Endometrial microvascular endothelial cells (primary cell): Measurements from ENCODE around the gene DLST. TPM values are rescaled to one million over a fixed set of nuclear protein-coding genes. Genes with fewer than 3 reads are reported as not detected.

Source experiments
- in situ Hi-C: cut with HindIII; loops from 2 replicates; pipeline ENCODE4 v1.10.0; 2017; ENCODE audit warnings: low sequenced_read_pairs, low pct_unique_long_range_greater_than_20kb; ENCODE audit errors: inconsistent ontology term
- total RNA-seq: library from RNA; depleted of rRNA; stranded (reverse); fragments of >200 nt; gene quantifications from one replicate; pipeline ENCODE4 v1.2.3, GENCODE V29; 2015; ENCODE audit errors: inconsistent ontology term

DLST gene
- total RNA-seq, 1 donor from 2014 or later, result 92.1 TPM

DNA sequence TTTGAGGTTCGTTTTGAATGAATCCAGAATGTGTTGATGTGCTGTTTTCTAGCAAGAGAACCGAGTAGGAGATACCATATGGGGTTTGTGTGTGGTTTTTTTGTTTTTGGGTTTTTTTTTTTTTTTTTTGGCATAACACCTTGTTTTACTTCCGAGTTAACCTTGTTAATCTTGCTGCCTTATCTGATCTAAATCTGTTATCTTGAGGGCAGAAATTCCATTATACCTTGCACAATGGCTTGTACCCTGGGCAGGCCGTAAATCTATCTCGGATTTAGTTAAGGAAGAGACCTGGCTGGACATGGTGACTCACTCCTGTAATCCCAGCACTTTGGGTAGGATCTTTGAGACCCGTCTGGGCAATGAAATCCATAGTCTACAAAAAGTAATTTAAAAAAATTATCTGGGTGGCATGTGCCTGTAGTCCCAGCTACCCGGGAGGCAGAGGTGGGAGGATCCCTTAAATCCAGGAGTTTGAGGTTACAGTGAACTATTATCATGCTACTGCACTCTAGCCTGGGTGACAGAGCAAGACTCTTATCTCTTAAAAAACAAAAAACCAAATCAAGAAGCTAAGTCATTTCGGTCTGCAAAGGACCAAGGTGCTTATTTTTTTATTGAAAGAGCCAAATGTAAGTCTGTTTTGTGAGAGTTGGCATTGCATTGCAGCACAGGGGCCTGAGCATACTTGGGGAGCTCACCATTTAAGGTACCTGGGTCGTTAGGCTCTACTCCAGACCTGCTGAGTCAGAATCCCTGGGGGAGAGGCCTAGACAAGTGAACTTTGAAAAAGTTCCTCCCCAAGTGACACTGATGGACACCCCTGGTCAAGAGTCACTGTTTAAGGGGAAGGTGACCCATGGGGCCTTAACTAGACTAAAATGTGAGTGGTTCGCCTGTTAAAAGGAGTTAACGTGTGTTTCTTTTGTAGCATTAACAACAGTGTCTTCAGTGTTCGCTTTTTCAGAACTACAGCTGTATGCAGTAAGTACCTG is 6.7 kb downstream of the DLST start:
- in situ Hi-C loops, result no loop called here

DNA sequence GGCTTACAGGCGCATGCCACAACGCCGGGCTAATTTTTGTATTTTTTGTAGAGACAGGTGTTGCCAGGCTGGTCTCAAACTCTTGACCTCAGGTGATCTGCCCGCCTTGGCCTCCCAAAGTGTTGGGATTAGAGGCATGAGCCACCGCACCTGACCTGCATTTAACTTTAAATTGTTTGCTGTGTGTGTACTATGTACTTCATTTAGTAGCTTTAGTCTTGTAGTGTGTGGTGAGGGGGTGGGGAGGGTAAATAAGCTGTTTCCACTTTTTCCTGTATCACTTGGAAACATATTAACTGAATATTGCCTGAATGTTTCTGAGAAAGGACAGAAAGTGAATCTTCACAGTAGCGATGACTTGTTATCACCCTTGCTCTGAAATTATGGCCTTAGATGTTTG is 8.5 kb downstream of the DLST start:
- in situ Hi-C loops, result no loop called here

DNA sequence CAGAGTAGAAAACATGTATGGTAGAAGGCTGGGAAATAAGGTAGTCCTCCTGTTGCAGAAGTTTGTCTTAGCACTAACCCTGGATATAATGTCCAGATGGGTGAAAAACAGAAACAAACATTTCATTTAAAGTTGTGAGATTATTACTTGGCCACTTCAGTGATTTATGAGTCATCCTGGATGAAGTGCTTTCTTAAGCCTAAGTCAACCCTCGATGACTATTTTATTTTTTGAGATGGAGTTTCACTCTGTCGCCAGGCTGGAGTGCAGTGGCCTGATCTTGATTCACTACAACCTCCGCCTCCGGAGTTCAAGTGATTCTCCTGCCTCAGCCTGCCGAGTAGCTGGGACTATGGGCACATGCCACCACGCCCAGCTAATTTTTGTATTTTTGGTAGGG is 10.2 kb downstream of the DLST start:
- in situ Hi-C loops, result no loop called here

DNA sequence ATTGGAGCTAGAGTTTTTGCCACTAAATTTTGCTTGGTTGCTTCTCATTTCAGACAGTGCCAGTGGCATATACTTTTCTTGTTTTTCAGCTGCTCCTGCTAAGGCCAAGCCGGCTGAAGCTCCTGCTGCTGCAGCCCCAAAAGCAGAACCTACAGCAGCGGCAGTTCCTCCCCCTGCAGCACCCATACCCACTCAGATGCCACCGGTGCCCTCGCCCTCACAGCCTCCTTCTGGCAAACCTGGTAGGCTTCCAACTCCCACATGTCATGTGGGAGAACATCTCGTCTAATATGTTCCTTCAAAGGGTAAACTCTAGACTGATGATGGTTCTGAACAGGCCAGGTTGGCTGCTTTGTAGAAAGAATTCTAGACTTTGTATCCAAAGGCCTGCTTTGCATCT is 11.0 kb downstream of the DLST start:
- in situ Hi-C loops, result no loop called here

DNA sequence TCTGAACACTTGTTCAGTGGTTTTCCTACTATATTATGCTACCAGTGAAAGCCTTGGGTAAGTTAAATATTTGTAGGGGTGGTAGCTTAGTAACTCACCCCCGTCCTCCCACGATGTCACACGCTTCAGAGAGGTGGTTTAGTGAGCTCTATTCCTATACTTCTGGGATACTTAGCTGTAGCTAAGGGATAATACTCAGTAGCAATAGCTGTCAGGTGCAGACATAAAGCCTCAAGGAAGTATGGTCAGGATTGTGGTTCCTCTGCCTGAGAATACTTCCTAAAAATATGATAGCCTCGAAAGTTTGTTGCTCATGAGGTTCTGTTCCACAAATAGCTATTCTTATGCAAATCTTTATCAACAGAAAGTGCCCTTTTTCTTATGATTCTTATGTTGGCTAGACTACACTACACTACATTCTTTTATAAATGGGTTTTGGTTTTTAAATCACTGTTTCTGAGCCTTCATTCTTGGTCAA is 11.9 kb downstream of the DLST start:
- in situ Hi-C loops, result no loop called here

DNA sequence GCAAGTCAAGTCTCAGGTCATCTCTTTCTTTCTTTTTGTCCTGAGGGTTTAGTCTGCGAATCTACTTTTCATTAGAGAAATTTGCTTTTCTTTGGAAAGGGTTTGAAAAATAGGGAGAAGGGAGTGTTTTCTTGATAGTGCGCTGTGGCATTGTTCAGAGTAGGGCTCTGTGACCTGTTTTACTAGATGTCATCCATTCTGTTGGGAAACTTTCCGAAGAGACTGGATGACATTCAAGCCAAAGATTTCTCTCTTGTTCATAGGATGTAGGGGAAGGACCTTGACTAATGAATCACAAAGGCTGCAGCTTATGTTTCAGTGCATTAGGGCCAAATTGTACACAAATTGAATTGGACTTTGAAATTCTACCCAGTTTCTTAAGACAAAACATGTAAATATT is 14.7 kb downstream of the DLST start:
- in situ Hi-C loops, result no loop called here

DNA sequence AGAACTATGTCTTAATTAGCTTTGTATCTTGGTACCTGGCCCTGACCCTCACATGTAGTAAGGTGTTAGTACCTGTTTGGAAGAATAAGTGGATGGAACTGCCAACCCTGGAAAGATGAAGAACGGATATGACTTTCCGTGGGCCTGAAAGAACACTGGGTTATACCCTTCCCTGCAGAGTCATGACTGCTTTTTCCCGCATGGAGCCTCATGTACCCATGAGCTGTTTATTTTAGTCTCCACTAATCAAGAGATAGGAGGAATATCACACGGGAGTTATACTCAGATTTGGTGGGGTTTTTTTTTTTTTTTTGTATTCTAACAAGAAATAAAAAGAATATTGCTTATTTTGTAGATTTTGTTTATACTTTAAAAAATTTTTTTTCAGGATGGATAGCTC is 15.9 kb downstream of the DLST start:
- in situ Hi-C loops, result no loop called here

DNA sequence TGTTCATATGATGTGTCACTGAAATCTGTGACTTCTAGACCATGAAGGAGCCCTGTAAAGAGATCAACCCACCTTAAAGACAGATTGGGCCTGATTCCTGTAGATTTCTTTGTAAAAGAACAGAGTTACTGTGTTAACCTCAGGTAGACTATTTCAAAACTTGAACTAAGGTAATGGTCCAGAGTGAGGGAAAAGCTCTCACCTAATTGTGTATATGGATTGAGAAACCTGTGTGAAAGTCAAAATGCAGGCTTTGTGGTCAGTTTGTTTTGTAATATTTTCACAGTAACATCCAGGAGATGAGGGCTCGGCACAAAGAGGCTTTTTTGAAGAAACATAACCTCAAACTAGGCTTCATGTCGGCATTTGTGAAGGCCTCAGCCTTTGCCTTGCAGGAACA is 16.4 kb downstream of the DLST start:
- in situ Hi-C loops, result no loop called here

DNA sequence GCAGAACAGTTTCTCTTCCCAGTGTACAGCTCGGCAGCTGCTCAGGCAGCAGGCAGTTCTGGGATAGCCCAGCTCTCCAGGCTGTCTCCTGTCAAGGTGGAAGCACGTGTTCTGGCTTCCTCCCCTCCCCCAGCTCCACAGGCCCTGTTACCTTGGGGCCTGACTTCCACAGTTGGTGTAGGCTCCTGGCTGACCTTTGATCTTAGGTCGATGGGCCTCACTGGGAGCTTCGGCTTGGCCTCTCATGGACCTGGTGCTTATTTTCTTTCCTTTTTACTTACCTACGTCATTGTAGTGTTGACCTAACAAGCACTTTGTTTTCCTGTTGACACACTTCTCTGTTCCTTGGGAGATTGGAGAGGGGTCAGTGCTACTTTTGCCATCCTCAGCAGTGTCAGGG is 17.0 kb downstream of the DLST start:
- in situ Hi-C loops, result no loop called here

DNA sequence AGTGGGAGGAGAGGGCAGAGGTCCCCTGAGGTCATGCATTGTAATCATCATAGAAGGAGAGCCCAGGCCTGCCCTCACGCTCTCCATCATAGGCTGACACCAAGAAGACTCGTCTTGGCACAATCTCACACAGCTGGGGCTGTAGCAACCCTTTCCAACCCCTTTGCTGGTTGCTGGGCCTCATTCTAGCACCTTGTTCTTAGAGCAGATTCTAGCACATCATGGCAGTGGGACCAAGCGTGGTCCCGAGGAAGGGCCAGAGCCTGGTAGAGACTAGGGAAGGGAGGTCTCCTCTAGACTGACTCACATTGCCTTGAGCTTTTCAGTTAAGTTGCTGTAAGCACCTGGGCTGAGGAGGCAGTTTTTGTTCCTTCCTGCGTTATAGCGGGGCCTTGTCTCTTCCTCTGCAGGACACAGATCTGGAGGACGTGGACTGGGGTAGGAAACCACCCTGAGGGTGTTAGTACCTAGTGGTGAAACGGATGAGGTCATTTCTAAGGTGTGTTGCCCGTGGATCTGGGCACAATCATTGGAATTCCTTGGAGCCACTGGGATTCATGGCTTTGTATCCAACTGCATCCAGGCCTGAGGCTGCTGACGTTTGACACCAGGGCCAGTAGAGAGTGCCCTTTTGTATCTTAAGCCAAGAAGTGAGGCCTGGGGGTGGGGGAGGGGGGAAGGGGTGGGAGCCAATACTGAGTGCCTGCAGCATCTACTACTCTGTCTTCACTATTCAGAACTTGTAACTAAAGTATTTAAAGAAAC is 21.4 kb downstream of the DLST start:
- in situ Hi-C loops, result no loop called here

DNA sequence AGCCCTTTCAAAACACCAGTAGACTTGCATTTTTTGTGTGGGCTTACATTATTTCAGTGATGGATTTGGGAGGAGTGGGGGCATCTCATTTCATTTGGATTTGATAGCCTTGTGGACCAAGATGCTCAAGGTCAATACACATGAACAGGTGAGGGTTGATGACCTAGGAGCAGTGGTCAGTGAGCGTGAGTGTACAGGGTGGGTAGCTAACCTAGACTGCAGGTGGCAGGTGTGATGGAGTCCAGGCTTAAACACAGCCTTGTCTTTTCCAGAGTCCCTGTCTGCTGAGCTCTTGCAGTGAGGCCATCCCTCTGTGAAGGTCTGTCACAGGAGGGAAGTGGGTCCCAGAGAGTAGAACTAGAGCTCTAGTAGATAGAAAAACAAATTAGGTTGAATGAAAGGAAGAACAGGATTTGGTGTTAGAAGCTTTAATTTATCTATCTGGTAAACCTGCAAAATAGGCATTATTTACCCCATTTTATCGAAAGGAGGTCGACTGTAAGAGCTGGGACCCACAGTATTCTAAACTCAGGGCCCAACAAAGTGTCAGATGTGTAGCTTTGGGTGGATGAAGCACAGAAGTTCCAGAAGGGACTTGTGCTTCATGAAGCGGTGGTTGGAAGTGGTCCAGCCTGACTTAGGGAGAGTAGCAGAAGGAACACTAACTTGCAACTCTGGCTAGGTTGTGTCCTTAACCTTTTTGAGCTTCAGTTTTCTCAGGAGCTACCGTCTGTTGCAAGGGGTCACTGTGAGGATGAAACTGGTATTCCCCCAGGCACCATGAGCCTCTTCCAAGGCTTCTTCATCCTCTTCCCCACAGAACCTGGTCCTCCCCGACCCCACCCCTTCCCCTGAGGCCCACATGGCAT is 23.2 kb downstream of the DLST start:
- in situ Hi-C loops, result no loop called here

DNA sequence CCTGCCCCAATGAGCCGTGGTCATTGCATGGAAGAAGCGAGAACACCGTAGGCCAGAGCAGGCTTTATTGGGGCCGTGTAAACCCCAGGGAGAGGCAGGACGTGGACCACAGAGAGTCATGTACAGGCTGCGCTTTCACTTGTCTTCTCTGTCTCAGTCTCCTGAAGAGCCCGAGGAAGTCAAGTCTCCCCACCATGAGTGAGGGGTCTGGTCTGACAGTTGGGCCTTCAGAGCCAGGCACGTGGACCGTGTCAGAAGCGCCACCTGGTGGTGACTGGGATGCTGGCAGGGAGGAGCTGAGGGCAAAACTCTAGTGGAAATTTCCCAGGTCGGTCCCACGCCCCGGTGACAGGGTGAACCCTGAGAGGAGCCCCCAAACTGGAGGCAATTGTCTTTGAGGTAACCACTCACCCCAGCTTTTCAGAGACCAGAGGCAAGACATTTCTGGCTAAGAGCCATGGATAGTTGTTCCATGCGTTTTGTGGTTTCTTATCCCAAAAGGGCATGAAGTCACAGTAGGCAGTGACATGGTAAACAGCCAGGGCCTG is 24.0 kb downstream of the DLST start:
- in situ Hi-C loops, result no loop called here

DNA sequence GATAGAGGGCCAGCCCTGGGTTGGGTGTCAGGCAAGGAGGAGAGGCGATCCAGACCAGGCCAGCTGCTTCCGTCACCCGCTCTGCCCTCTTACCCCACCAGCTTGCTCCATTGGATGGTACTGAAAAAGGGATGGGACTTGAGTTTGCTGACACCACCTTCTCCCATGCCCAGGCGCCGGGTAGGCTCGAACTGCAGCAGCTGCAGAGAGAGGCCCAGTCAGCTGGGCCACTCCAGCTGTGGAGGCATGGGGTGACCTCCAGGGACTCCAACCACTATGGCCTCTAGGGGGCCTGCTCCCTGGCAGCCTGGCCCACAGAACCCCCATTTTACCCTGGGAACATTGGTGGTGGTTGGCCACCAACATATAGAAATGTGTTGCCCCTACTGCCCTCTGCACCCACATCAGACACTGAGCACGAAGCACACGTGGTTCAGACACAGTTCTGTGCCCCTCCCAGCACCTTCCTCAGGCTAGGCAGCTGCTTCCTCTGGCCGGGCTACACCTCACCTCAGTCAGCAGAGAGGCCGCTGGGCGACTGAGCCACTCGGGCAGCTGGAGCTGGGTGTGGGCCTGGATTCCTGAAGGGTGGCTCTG is 25.3 kb downstream of the DLST start:
- in situ Hi-C loops, result no loop called here

DNA sequence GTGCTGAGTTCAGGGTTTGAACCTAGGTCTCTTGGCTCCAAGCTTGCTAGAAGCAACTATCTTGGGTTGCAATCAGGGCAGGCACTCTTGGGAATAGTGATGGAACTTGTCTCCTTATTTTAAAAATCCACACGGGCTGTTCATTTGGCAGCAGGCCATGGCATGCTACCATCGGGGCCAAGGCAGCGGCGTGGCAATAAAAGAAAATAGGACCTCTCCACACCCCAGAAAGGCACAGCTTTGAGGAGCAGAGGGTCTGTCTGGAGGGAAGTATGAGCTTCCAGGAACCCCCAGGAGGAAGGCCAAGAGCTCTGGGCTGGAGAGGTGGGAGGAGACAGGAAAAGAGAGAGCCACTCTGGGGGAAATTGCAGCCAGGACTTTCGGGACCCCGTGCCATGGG is 26.0 kb downstream of the DLST start:
- in situ Hi-C loops, result no loop called here

DNA sequence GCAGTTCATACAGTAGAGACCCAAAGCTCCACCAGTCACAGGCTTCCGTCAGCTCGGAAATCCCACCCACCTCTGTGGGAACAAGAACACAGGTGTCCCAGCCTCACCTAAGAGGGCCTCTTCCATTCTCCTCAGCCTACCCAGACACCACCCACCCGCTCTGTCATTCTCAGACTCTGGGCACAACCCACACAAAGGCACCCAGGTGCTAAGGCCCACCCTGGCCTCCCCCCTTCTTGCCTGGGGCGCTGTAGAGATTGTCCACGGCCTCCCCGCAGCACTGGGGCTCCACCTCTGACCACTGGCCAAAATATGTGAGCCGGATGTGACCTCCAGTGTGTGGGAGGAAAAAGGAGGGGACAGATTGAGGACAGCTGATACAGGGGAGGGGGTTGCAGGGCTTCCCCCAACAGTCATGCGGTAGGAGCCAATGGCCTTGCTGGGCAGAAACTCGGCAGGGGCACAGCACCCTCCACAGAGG is 27.2 kb downstream of the DLST start:
- in situ Hi-C loops, result no loop called here

DNA sequence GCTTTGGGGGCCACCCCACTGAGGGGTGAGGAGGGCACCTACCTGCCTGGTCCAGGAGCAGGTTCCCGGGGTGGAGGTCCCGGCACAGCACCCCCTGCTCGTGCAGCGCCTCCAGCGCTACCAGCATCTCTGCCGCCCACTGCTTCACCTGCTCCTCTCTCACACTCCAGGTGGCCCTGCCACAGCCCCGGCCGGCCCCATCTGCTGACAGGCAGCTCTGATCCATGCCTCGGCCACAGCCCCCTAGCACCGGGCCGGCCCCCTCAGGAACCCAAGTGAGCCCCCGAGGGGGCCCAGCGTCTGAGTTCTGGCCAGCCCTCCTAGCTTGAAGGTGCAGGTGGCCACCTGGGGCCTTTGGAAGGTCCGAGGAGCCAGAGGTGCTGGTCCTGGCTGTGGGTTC is 27.8 kb downstream of the DLST start:
- in situ Hi-C loops, result no loop called here

DNA sequence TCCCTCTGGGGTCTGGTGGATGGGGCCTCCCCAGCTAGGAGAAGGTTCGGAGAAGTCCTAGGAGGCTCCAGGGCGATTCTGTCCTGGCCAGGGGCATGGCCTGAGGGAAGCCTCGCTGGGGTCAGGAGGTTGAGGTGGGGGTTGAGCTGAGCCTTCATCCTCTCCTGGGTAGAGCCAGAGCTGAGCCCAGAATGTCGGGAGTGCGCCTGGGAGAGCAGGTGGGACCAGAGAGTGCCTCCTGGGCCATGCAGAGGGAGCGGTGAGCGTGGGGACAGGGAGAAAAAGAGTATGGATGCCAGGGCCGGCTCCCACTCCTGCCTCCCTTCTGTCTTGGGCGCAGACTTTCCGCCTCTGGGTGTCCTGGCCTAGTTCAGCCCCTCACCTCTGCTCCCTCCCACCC is 28.2 kb downstream of the DLST start:
- in situ Hi-C loops, result no loop called here

DNA sequence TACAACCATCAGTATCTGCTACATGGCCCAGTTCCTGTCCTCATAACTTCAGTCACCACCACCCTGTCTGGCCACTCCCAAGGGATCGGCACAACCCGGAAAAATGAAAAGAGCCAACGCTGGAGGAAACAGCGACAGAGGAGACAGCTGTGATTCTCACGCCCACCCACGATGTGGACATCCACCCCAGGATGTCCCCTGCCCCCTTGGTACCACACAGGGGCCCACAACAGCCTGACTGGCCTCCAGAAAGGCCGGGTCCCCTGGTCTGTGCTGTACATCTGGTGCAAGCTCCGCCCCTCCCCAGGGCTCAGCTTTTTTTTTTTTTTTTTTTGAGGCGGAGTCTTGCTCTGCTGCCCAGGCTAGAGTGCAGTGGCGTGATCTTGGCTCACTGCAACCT is 28.8 kb downstream of the DLST start:
- in situ Hi-C loops, result no loop called here
